ENCODE results near the gene CD109.
"Not testable (repeated sequence)": the region's sequence is repeated elsewhere in the genome, so short reads cannot be mapped to it uniquely, and the experiment has no call there.

The CD109 gene

GRCh38 chr6:73695619-73696421 is at the start of gene CD109:
Gene CD109 (plus strand): TSS chr6:73696203. CDS start chr6:73696216, 13 bp downstream.
- no peak for DNase-seq

DNA sequence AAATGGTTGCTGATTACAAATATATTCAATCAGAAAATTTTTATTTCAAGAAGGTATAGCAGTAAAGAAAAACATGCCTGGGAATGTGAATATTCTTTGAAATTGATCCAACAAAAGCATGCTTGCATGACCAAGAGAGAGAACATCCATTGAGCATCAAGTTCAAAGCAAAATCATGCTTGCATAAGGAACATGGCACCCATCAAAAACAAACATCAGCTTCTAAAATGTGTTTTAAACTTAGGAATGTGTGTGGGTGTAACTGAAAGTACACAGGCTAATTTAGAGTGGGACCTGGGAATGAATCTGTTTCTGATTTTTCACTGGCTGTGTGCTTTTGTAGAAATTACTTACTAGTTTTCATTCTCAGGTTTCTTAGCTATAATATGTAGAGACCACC is 47.8 kb upstream of the CD109 start:
- DNase-seq: no peak

- DNase-seq: no peak
Measured at GRCh38 chr6:73649783-73650182, 46.2 kb upstream of the CD109 start.

- DNase-seq: peak; percentile 49
Measured at GRCh38 chr6:73652637-73653570, 43.1 kb upstream of the CD109 start.

GRCh38 chr6:73653571-73654424 is 42.2 kb upstream of the CD109 start, which contains the start of gene SLC17A5:
Gene SLC17A5 (minus strand): TSS chr6:73653992. CDS start chr6:73653886, 106 bp downstream.
- DNase-seq: peak; percentile 79

- no peak for DNase-seq
Measured at GRCh38 chr6:73655341-73655917, 40.6 kb upstream of the CD109 start.

DNA sequence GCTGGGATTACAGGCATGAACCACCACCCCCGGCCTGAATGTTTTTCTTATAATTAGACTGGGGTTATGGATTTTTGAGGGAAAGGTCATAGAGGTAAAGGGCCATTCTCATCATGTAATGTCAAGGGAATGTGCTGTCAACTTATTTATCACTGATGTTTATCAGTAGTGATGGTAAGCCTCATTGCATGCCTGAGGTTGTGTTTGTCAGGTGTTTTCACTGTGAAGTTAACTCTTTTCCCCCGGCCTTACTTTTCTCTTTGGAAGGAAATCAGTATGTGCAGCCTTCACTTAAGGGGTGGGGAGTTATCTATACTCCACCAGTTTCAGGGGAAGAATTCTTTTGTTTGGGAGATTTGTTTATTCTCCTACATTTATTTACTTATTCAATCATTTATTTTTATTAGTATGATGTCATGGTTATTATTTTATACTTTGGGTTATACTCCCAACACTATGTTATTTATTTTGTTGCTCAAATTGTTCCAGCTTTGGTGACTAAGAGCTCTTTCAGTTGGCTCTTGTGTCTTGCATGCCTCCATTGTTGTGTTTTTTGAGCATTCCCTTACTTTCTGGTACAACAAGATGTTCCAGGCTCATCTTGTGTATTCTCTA is 39.4 kb upstream of the CD109 start:
- no peak for DNase-seq

- no peak for DNase-seq
Measured at GRCh38 chr6:73657201-73657600, 38.8 kb upstream of the CD109 start.

DNA sequence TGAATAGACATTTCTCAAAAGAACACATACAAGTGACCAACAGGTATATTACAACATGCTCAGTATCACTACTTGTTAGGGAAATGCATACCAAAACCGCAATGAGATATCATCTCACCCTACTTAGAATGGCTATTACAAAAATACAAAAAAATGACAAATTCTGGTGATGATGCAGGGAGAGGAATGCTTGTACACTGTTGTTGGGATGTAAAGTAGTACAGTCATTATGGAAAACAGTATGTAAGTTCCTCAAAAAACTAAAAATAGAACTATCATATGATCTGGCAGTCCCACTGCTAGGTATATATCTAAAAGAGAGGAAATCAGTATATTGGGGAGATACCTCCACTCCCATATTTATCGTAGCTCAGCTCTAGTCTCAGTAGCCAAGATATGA is 31.3 kb upstream of the CD109 start:
- no peak for DNase-seq

DNA sequence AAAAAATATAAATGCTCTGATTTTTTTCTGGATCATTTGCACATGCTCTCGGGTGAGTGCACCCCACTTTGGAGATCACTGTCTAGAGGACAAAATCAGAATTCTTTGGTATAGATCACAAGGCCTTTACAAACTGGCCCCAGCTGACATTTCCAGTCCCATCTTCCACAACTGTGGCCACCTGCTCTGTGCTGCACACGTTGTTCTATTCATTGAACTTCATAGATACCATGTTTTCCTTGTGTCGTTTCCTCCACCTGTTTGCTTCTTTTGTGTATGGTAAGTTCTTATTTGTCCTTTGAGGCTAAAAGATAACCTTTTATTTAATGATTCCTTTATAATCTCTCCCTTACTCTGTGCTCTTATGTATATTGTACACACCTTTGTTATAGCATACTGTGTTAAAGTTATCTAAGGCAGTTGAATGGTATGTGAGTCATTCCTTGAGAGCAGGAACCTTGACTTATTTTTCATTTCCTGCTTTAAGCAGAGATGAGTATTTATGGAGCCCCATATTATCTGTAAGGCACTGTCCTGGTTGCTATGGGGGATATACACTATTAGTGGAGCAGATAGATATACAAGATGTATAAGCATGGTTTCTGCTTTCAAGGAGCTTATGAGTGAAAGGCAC is 30.2 kb upstream of the CD109 start:
- DNase-seq: no peak

DNA sequence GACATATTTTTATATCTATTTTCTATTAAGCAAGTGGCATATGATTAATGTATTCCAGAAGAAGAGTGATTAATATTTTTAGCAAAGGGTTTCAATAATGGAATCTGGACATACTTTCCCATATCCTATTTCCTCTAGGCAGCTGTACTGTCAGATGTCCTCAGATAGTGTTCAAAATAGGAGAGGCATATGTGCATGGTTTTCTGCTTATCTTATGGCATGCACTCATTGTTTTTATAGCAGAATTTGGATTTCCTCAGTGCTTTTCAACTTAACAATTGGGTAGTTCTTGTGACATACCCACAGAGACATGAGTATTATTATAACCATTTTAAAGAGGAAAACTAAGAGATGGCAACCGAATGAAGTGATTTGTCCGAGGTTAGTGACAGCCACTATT is 29.6 kb upstream of the CD109 start:
- DNase-seq: no peak

DNA sequence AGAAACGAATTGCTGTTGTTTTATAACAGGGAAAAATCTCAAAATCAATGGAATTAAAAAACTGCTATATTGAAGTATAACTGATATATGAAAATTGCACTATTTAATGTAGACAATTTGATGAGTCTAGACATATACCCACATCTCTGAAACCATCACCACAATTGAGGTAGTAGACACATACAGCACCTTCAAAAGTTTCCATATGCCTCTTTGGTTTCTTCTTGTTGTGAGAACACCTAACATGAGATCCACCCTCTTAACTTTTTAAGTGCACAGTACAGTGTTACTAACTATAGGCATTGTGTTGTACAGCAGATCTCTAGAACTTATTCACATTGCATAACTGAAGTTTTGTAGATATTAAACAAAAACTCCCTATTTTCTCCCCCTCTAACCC is 28.2 kb upstream of the CD109 start:
- DNase-seq: no peak

GRCh38 chr6:73669005-73669404 is 27.0 kb upstream of the CD109 start:
- no peak for DNase-seq

DNA sequence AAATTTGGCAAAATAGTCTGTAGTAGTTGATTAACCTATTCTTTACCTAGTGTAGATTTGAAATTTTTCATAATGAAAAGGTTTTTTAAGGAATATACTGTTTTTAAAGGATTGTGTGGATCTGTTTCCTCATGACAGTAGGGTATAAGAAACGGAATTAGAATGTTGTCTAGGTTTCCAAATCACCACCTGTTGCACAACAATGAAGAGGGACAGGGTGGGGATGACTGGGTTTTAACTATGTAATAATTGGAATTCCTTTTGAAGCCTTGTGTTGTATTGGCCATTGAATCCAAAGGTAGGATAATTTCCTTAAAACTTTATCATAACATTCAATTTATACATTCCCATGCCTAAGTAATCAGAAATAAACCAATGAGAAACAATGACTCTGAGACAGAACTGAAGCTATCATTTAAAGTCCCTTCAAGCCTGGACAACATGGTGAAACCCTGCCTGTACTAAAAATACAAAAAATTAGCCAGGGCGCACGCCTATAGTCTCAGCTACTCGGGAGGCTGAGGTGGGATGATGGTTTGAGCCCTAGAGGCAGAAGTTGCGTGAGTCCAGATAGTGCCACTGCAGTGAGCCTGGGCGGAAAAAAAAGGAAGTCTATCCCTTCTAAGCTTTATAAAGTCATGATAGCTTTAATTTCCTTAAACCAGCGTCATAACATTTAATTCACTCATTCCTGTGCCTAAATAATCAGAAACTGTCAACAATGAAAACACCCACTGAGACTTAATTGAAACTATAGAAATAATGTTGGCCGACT is 23.9 kb upstream of the CD109 start:
- DNase-seq: no peak

- peak; percentile 43 for DNase-seq
Measured at GRCh38 chr6:73675466-73676098, 20.4 kb upstream of the CD109 start.

DNA sequence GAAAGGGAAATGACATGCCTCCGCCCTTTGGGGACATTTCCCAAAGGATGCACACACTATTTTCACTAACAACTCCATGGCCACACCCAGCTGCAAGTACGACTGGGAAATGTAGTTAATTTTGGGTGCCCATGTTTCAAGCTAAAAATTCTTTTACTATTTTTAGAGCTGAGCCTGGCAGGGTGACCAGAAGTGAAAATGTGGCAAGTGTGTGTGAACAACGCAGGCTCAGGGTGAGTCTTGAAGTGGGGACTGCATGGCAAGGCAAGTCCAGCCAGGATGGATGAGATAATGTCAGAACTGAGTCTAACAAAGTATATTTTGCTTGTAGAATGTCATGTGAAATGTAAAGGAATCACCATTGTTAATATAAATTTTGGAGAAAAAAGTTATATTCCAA is 17.0 kb upstream of the CD109 start:
- DNase-seq: no peak

DNA sequence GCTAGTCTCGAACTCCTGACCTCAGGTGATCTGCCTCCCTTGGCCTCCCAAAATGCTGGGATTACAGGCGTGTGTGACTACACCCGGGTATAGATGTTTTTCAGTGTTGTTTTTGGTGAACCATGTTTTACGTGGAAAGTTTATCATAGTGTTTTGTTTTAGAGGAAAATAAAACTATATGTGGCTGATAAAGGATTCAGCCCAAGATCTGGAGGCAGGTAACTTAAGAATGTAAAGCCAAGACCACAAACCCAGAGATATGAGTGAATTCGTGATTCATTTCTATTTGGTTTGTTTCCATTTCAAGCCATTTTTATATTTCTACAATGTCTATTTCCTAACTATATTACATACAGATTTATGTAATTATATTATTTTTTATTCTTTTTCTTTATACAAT is 16.2 kb upstream of the CD109 start:
- not testable (repeated sequence) for DNase-seq

GRCh38 chr6:73680289-73680918 is 15.6 kb upstream of the CD109 start:
- DNase-seq: no peak

DNA sequence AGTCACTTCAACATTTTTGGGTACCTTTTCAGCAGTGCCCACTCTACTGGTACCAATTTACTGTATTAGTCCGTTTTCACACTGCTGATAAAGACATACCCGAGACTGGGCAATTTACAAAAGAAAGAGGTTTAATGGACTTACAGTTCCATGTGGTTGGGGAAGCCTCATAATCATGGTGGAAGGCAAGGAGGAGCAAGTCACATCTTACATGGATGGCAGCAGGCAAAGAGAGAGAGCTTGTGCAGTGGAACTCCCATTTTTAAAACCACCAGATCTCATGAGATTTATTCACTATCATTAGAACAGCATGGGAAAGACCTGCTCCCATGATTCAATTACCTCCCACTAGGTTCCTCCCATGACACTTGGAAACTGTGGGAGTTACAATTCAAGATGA is 12.4 kb upstream of the CD109 start:
- not testable (repeated sequence) for DNase-seq

GRCh38 chr6:73688351-73688750 is 7.7 kb upstream of the CD109 start:
- DNase-seq: no peak
